Right lobe of liver (tissue), 4 donors: ENCODE data around the gene MT1X.

Source experiments
- POLR2A ChIP-seq: fragments of 450-650 bp; IDR thresholded peaks from one replicate; pipeline ENCODE4 v1.6.1; 2017; ENCODE audit warnings: antibody characterized with exemption, mild to moderate bottlenecking
- TF ChIP-seq, protein P1 (sequence below), 4 donors: fragments of 200-600 bp in 3 of 4; fragments of 450-650 bp in 1 of 4; IDR thresholded peaks; one replicate each; pipeline versions ENCODE4 v1.5.1 to v1.8.0; 2016 to 2022; ENCODE audit warnings: antibody characterized with exemption in 4 of 4, mild to moderate bottlenecking in 2 of 4
- donor health status: DM: no; HTN: no; CAD: no.
- donor health status: DM: no; HTN: no; CAD: no.
- donor health status: DM: no; HTN: yes; CAD: no.

DNA sequence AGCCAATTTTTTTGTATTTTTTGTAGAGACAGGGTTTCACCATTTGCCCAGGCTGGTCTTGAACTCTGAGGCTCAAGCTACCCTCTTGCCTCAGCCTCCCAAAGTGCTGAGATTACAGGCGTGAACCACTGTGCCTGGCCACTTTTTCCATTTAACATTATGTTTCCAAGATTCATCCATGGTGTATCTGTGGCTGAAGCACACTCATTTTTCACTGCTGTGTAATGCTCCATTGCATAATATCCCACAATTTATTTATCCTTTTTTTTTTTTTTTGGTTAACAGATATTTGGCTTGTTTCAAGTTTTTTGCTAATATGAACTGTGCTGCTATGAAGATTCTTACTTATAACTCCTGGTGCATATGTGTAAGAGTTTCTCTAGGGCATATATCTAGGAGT, 45.8 kb downstream of the MT1X start:
- no peak for TF ChIP-seq POLR2A
- TF ChIP-seq, protein P1, sequence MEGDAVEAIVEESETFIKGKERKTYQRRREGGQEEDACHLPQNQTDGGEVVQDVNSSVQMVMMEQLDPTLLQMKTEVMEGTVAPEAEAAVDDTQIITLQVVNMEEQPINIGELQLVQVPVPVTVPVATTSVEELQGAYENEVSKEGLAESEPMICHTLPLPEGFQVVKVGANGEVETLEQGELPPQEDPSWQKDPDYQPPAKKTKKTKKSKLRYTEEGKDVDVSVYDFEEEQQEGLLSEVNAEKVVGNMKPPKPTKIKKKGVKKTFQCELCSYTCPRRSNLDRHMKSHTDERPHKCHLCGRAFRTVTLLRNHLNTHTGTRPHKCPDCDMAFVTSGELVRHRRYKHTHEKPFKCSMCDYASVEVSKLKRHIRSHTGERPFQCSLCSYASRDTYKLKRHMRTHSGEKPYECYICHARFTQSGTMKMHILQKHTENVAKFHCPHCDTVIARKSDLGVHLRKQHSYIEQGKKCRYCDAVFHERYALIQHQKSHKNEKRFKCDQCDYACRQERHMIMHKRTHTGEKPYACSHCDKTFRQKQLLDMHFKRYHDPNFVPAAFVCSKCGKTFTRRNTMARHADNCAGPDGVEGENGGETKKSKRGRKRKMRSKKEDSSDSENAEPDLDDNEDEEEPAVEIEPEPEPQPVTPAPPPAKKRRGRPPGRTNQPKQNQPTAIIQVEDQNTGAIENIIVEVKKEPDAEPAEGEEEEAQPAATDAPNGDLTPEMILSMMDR (IDR thresholded peaks at IDR 0.05), result no peak
